IMR-90 (cell line): Measurements from ENCODE around the gene TCIRG1. TPM values are rescaled to one million over a fixed set of nuclear protein-coding genes. Genes with fewer than 3 reads are reported as not detected.

ENCODE experiments used
- ATAC-seq: fragments of 200-7000 bp; cut with Tn5 transposase; 2 replicates; pipeline ENCODE4 v1.9.1; 2020; ENCODE audit warnings: low read depth, mild to moderate bottlenecking, moderate library complexity
- BruUV-seq: library from RNA; stranded (reverse); fragments of 400-500 nt; replicated peaks from 2 replicates; lab custom pipeline; 2021; lab: Mats Ljungman, UMichigan
- CTCF ChIA-PET: fragments of 300-600 bp; formaldehyde crosslinking; extraction: SDS; loops from one replicate; lab custom pipeline; 2021; ENCODE audit warnings: antibody characterized with exemption; lab: Yijun Ruan, JAX
- POLR2A ChIA-PET: fragments of 300-600 bp; sonication (Branson Sonifier 250); formaldehyde crosslinking; loops from one replicate; lab custom pipeline; 2022; ENCODE audit warnings: antibody characterized with exemption; ENCODE audit not compliant: unreplicated experiment; lab: Charles Lee
- DNase-seq: peaks from one replicate; pipeline ENCODE4 v3.0.0; 2013
- H2AFZ ChIP-seq: replicated peaks from 2 replicates; pipeline ENCODE3; 2013; ENCODE audit warnings: low read length, mild to moderate bottlenecking; ENCODE audit not compliant: poor library complexity
- H2AK5ac ChIP-seq: 2 replicates; pipeline ENCODE4 v1.6.1; 2013; ENCODE audit warnings: low read depth, low read length, inconsistent platforms
- H2AK9ac ChIP-seq: replicated peaks from 2 replicates; pipeline ENCODE3; 2013; ENCODE audit warnings: mild to moderate bottlenecking, low read depth, low read length, moderate library complexity; ENCODE audit not compliant: poor library complexity
- H2BK120ac ChIP-seq: 2 replicates; pipeline ENCODE4 v1.6.1; 2013; ENCODE audit warnings: low read depth, low read length, inconsistent platforms
- H2BK15ac ChIP-seq: 3 replicates; pipeline ENCODE4 v1.6.1; 2013; ENCODE audit warnings: low read depth, low read length, inconsistent platforms
- H2BK20ac ChIP-seq: 2 replicates; pipeline ENCODE4 v1.6.1; 2013; ENCODE audit warnings: low read depth, mild to moderate bottlenecking, inconsistent platforms, low read length, moderate library complexity
- H2BK5ac ChIP-seq: 2 replicates; pipeline ENCODE4 v1.6.1; 2013; ENCODE audit warnings: mild to moderate bottlenecking, low read depth, low read length, inconsistent platforms; ENCODE audit not compliant: poor library complexity, severe bottlenecking
- H3K14ac ChIP-seq: replicated peaks from 2 replicates; pipeline ENCODE4 v1.6.1; 2013; ENCODE audit warnings: low read depth, low read length, inconsistent platforms
- H3K18ac ChIP-seq: 2 replicates; pipeline ENCODE4 v1.6.1; 2013; ENCODE audit warnings: low read depth, low read length, control low read depth
- H3K23ac ChIP-seq: 2 replicates; pipeline ENCODE4 v1.6.1; 2013; ENCODE audit warnings: low read depth, low read length, inconsistent platforms
- H3K27ac ChIP-seq: 2 replicates; pipeline ENCODE4 v1.5.1; 2013; ENCODE audit warnings: mild to moderate bottlenecking, control low read depth, low read length; ENCODE audit not compliant: insufficient read depth
- H3K27me3 ChIP-seq: 2 replicates; pipeline ENCODE4 v1.6.1; 2013; ENCODE audit warnings: low read length; ENCODE audit not compliant: control insufficient read depth, insufficient read depth
- H3K36me3 ChIP-seq: 2 replicates; pipeline ENCODE4 v1.6.1; 2013; ENCODE audit warnings: low read length, mixed read lengths; ENCODE audit not compliant: control insufficient read depth, insufficient read depth
- H3K4ac ChIP-seq: 2 replicates; pipeline ENCODE4 v1.6.1; 2013; ENCODE audit warnings: low read depth, low read length, inconsistent platforms
- H3K4me1 ChIP-seq: 2 replicates; pipeline ENCODE4 v1.6.1; 2013; ENCODE audit warnings: low read length, mixed read lengths; ENCODE audit not compliant: control insufficient read depth, insufficient read depth
- H3K4me2 ChIP-seq: 2 replicates; pipeline ENCODE4 v1.6.1; 2013; ENCODE audit warnings: low read depth, mild to moderate bottlenecking, control low read depth, low read length, moderate library complexity
- H3K4me3 ChIP-seq: 2 replicates; pipeline ENCODE4 v1.5.1; 2013; ENCODE audit warnings: low read depth, mild to moderate bottlenecking, control low read depth, low read length, moderate library complexity; ENCODE audit not compliant: insufficient read depth
- H3K56ac ChIP-seq: 2 replicates; pipeline ENCODE4 v1.6.1; 2013; ENCODE audit warnings: low read length, inconsistent platforms; ENCODE audit not compliant: insufficient read depth; ENCODE audit errors: extremely low read depth
- H3K79me1 ChIP-seq, 2 experiments: 2 replicates each; pipeline ENCODE4 v1.6.1; 2013; ENCODE audit warnings: low read length in 2 of 2, inconsistent platforms in 1 of 2, low read depth in 1 of 2
- H3K9ac ChIP-seq: 2 replicates; pipeline ENCODE4 v1.6.1; 2013; ENCODE audit warnings: low read depth, low read length, control low read depth
- H3K9me1 ChIP-seq: 2 replicates; pipeline ENCODE4 v1.6.1; 2013; ENCODE audit warnings: low read length, inconsistent platforms; ENCODE audit not compliant: insufficient read depth
- H3K9me3 ChIP-seq: 2 replicates; pipeline ENCODE4 v1.6.1; 2013; ENCODE audit warnings: low read length; ENCODE audit not compliant: control insufficient read depth, insufficient read depth
- H4K20me1 ChIP-seq: 2 replicates; pipeline ENCODE4 v1.6.1; 2013; ENCODE audit warnings: low read length, inconsistent platforms; ENCODE audit not compliant: insufficient read depth
- H4K5ac ChIP-seq: 2 replicates; pipeline ENCODE4 v1.6.1; 2013; ENCODE audit warnings: mild to moderate bottlenecking, low read depth, low read length, control low read depth
- H4K8ac ChIP-seq, 2 experiments: 2 replicates each; pipeline ENCODE4 v1.6.1; 2013; ENCODE audit warnings: low read depth in 2 of 2, low read length in 2 of 2, control low read depth in 1 of 2, inconsistent platforms in 1 of 2
- H4K91ac ChIP-seq: 2 replicates; pipeline ENCODE4 v1.6.1; 2013; ENCODE audit warnings: low read depth, low read length, inconsistent platforms; ENCODE audit not compliant: insufficient read depth
- BHLHE40 ChIP-seq: fragments of 150-350 bp; IDR thresholded peaks from 2 replicates; pipeline ENCODE4 v1.6.1; 2016; ENCODE audit warnings: mild to moderate bottlenecking, low read depth, low read length
- CEBPB ChIP-seq: IDR thresholded peaks from 2 replicates; pipeline ENCODE4 v1.6.1; 2012; ENCODE audit warnings: low read depth, low read length, improper control_type of control experiment
- FOS ChIP-seq: fragments of 150-350 bp; IDR thresholded peaks from 2 replicates; pipeline ENCODE4 v1.6.1; 2016; ENCODE audit warnings: low read depth, low read length
- MAFK ChIP-seq: IDR thresholded peaks from 2 replicates; pipeline ENCODE4 v1.6.1; 2012; ENCODE audit warnings: low read depth, low read length, improper control_type of control experiment
- MAZ ChIP-seq: IDR thresholded peaks from 2 replicates; pipeline ENCODE4 v1.6.1; 2012; ENCODE audit warnings: low read depth, mild to moderate bottlenecking, low read length, improper control_type of control experiment, moderate library complexity, borderline replicate concordance
- NFE2L2 ChIP-seq: fragments of 150-350 bp; IDR thresholded peaks from 2 replicates; pipeline ENCODE4 v1.6.1; 2016; ENCODE audit warnings: low read depth, mild to moderate bottlenecking, low read length
- POLR2A ChIP-seq: IDR thresholded peaks from 2 replicates; pipeline ENCODE4 v1.6.1; 2012; ENCODE audit warnings: mild to moderate bottlenecking, low read depth, low read length
- RCOR1 ChIP-seq: IDR thresholded peaks from 2 replicates; pipeline ENCODE4 v1.6.1; 2012; ENCODE audit warnings: mild to moderate bottlenecking, low read length, improper control_type of control experiment; ENCODE audit not compliant: insufficient replicate concordance
- SMC3 ChIP-seq: fragments of 150-350 bp; IDR thresholded peaks from 2 replicates; pipeline ENCODE4 v1.6.1; 2016; ENCODE audit warnings: low read depth, mild to moderate bottlenecking, antibody characterized with exemption, low read length, moderate library complexity
- WGBS, 2 experiments: methylation state at CpG; one replicate each; pipeline versions ENCODE4 v1.1.5 to v1.1.7; 2013; ENCODE audit warnings: missing lambda C conversion rate in 2 of 2; ENCODE audit not compliant: insufficient read length in 1 of 2; ENCODE audit errors: extremely low coverage in 2 of 2; 5-methylcytosine and 5-hydroxymethylcytosine counted together
- dilution Hi-C: fragments of 300-500 bp; cut with HindIII; formaldehyde crosslinking; loops from one replicate; pipeline ENCODE4 v1.14.3; 2018; ENCODE audit warnings: low sequenced_read_pairs; ENCODE audit not compliant: unreplicated experiment
- in situ Hi-C: fragments of 300-500 bp; cut with MboI; formaldehyde crosslinking; loops from 3 replicates; pipeline ENCODE4 v1.14.3; 2019; ENCODE audit warnings: low sequenced_read_pairs, inconsistent platforms, mixed read lengths
- intact Hi-C: fragments of 100-400 bp; cut with micrococcal nuclease; formaldehyde crosslinking; loops from 2 replicates; pipeline ENCODE4 v1.10.0; 2022
- polyA plus RNA-seq, 3 experiments: library from polyadenylated mRNA; depleted of rRNA; stranded (reverse); fragments of >200 nt; gene quantifications; 2 replicates each; pipeline ENCODE4 v1.2.3, GENCODE V29; 2012; ENCODE audit warnings: low replicate concordance in 1 of 3
- total RNA-seq: library from RNA; depleted of rRNA; stranded (reverse); fragments of >200 nt; gene quantifications from 2 replicates; pipeline ENCODE4 v1.2.3, GENCODE V29; 2012
- TF ChIP-seq, protein P1 (sequence below): fragments of 150-350 bp; IDR thresholded peaks from 2 replicates; pipeline ENCODE4 v1.6.1; 2016; ENCODE audit warnings: low read depth, mild to moderate bottlenecking, low read length, moderate library complexity, borderline replicate concordance
- TF ChIP-seq, protein P2 (sequence below): conservative IDR thresholded peaks from 2 replicates; pipeline ENCODE4 v1.5.1; 2012; ENCODE audit warnings: mild to moderate bottlenecking, low read depth, low read length, improper control_type of control experiment
- TF ChIP-seq, protein P3 (sequence below): fragments of 150-350 bp; IDR thresholded peaks from 2 replicates; pipeline ENCODE4 v1.6.1; 2017; ENCODE audit warnings: mild to moderate bottlenecking, antibody characterized with exemption, low read length, low read depth

The TCIRG1 gene
- total and polyA plus RNA-seq, 2 of the 4 experiments (the other 2 are of a cell fraction): 25.3 to 117 TPM

DNA sequence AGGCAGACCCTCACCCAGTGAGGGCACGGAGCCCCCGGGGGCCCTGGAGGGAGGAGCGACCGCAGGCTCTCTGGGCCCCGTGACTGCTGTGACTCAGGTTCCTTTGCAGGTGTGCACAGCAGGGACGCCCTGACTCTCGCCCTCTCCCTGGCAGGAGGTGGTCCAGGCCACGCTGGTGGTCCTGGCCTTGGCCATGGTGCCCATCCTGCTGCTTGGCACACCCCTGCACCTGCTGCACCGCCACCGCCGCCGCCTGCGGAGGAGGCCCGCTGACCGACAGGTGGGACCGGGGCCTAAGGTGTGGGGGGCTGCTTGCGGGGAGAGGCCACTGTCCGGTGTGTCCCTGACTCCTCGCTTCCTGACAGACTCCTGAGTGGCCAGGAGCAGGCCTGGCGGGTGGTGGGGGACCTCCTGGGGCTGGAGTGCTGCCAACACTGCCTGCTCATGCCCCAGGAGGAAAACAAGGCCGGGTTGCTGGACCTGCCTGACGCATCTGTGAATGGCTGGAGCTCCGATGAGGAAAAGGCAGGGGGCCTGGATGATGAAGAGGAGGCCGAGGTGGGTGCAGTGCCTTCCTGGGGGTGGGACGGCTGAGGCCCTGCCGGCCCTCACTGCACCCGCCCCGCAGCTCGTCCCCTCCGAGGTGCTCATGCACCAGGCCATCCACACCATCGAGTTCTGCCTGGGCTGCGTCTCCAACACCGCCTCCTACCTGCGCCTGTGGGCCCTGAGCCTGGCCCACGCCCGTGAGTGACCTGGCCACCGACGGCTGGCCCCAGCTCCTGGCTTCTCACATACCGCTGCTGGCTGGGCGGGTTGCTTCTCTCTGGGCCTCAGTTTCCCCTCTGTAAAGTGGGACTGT is 10.9 kb downstream of the TCIRG1 start (continued):
- no peak for TF ChIP-seq FOS

DNA sequence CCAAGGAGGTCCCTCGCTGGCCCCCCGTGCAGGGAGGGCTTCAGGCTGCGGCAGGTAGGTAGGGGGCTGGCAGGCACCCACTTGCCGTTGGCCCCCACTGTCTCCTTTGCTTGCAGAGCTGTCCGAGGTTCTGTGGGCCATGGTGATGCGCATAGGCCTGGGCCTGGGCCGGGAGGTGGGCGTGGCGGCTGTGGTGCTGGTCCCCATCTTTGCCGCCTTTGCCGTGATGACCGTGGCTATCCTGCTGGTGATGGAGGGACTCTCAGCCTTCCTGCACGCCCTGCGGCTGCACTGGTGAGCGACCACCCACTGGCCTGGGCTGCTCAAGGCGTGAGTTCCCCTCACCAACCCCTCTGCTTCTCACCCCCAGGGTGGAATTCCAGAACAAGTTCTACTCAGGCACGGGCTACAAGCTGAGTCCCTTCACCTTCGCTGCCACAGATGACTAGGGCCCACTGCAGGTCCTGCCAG is 11.6 kb downstream of the TCIRG1 start:
- intact Hi-C loops (no loop called here), dilution Hi-C loops (no loop called here), in situ Hi-C loops (no loop called here)
- DNase-seq (no peak), ATAC-seq (no peak)
- Histone ChIP-seq H3K4me1 (no peaks in the 10 kb centered on the region), H3K4me3 (no peak overlapping the region), H2AK9ac (peak overlapping the region; percentile 33), H3K9me1 (no peaks in the 10 kb centered on the region), H3K79me1 (peaks cover 0 to 11% of the 10 kb centered on the region in 2 experiments; a peak in 3 of 4 replicates), H4K8ac (no peak overlapping the region), H2BK120ac (no peak overlapping the region), H2BK15ac (no peak overlapping the region), H3K14ac (no peak overlapping the region), H3K18ac (no peak overlapping the region), H2BK5ac (no peak overlapping the region), H2AK5ac (no peak overlapping the region), H3K9me3 (no peaks in the 10 kb centered on the region), H4K91ac (no peak overlapping the region), H3K36me3 (peaks cover 59% of the 10 kb centered on the region), H3K9ac (no peak overlapping the region), H3K27me3 (no peaks in the 10 kb centered on the region), H3K4me2 (no peak overlapping the region), H2BK20ac (no peak overlapping the region), H3K23ac (no peak overlapping the region), H2AFZ (no peak overlapping the region), H4K20me1 (no peaks in the 10 kb centered on the region; the same call in none of the 2 replicates), H3K4ac (no peak overlapping the region), H3K56ac (no peak overlapping the region), H4K5ac (no peak overlapping the region), H3K27ac (no peak overlapping the region)
- no TSS peak for BruUV-seq
- 89% methylated on average over 3 of the region's 18 CpGs; no CpG with 5 or more reads in 1 of the 2 experiments for WGBS, 2 experiments
- POLR2A ChIA-PET: no interaction called here
- CTCF ChIA-PET: no interaction called here
- TF ChIP-seq, protein P1, sequence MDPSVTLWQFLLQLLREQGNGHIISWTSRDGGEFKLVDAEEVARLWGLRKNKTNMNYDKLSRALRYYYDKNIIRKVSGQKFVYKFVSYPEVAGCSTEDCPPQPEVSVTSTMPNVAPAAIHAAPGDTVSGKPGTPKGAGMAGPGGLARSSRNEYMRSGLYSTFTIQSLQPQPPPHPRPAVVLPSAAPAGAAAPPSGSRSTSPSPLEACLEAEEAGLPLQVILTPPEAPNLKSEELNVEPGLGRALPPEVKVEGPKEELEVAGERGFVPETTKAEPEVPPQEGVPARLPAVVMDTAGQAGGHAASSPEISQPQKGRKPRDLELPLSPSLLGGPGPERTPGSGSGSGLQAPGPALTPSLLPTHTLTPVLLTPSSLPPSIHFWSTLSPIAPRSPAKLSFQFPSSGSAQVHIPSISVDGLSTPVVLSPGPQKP: no peak
- TF ChIP-seq FOS (no peak), SMC3 (no peak), NFE2L2 (no peak), RCOR1 (no peak), BHLHE40 (no peak), MAFK (no peak), CEBPB (no peak), POLR2A (no peak), MAZ (no peak)
- TF ChIP-seq, protein P2, sequence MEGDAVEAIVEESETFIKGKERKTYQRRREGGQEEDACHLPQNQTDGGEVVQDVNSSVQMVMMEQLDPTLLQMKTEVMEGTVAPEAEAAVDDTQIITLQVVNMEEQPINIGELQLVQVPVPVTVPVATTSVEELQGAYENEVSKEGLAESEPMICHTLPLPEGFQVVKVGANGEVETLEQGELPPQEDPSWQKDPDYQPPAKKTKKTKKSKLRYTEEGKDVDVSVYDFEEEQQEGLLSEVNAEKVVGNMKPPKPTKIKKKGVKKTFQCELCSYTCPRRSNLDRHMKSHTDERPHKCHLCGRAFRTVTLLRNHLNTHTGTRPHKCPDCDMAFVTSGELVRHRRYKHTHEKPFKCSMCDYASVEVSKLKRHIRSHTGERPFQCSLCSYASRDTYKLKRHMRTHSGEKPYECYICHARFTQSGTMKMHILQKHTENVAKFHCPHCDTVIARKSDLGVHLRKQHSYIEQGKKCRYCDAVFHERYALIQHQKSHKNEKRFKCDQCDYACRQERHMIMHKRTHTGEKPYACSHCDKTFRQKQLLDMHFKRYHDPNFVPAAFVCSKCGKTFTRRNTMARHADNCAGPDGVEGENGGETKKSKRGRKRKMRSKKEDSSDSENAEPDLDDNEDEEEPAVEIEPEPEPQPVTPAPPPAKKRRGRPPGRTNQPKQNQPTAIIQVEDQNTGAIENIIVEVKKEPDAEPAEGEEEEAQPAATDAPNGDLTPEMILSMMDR: no peak
- TF ChIP-seq, protein P3, sequence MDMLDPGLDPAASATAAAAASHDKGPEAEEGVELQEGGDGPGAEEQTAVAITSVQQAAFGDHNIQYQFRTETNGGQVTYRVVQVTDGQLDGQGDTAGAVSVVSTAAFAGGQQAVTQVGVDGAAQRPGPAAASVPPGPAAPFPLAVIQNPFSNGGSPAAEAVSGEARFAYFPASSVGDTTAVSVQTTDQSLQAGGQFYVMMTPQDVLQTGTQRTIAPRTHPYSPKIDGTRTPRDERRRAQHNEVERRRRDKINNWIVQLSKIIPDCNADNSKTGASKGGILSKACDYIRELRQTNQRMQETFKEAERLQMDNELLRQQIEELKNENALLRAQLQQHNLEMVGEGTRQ: no peak
